Activated naive CD4-positive, alpha-beta T cell treated with anti-CD3 and anti-CD28 coated beads, Interleukin-2, amount 50 U/mL, for 24 hours (primary cell): ENCODE data around the gene DENND1A.

Experiments
- H3K27ac Mint-ChIP-seq: one replicate; pipeline ENCODE4 v1.8.0; 2021; ENCODE audit warnings: mild to moderate bottlenecking, mixed read lengths
- H3K27me3 Mint-ChIP-seq: one replicate; pipeline ENCODE4 v1.8.0; 2021; ENCODE audit warnings: mixed read lengths
- H3K36me3 Mint-ChIP-seq: one replicate; pipeline ENCODE4 v1.8.0; 2021; ENCODE audit warnings: mixed read lengths
- H3K4me1 Mint-ChIP-seq: one replicate; pipeline ENCODE4 v1.8.0; 2021; ENCODE audit warnings: mixed read lengths
- H3K4me3 Mint-ChIP-seq: one replicate; pipeline ENCODE4 v1.8.0; 2021; ENCODE audit warnings: mild to moderate bottlenecking, mixed read lengths
- H3K9me3 Mint-ChIP-seq: one replicate; pipeline ENCODE4 v1.8.0; 2021; ENCODE audit warnings: mixed read lengths

The DENND1A gene

GRCh38 chr9:123678878-123679329 lies 251.0 kb downstream of the DENND1A start:
- no peak overlapping the region for H3K4me3 Mint-ChIP-seq
- peaks cover 4% of the 10 kb centered on the region for H3K9me3 Mint-ChIP-seq
- no peak overlapping the region for H3K27ac Mint-ChIP-seq
- peaks cover 20% of the 10 kb centered on the region for H3K4me1 Mint-ChIP-seq
- peaks cover 21% of the 10 kb centered on the region for H3K36me3 Mint-ChIP-seq
- no peaks in the 10 kb centered on the region for H3K27me3 Mint-ChIP-seq

GRCh38 chr9:123678038-123678877 lies 251.7 kb downstream of the DENND1A start:
- Mint-ChIP-seq H3K9me3 (peaks cover 6% of the 10 kb centered on the region), H3K36me3 (peaks cover 26% of the 10 kb centered on the region), H3K4me3 (no peak overlapping the region), H3K27ac (no peak overlapping the region), H3K27me3 (no peaks in the 10 kb centered on the region), H3K4me1 (peaks cover 16% of the 10 kb centered on the region)

- H3K4me1 Mint-ChIP-seq: peaks cover 16% of the 10 kb centered on the region
- H3K9me3 Mint-ChIP-seq: peaks cover 12% of the 10 kb centered on the region
- no peak overlapping the region for H3K4me3 Mint-ChIP-seq
- peaks cover 32% of the 10 kb centered on the region for H3K36me3 Mint-ChIP-seq
- no peaks in the 10 kb centered on the region for H3K27me3 Mint-ChIP-seq
- no peak overlapping the region for H3K27ac Mint-ChIP-seq
Measured at GRCh38 chr9:123676869-123677268, 253.1 kb downstream of the DENND1A start.

GRCh38 chr9:123669346-123669745 lies 260.6 kb downstream of the DENND1A start:
- Mint-ChIP-seq H3K27ac (no peak overlapping the region), H3K4me1 (no peaks in the 10 kb centered on the region), H3K4me3 (no peak overlapping the region), H3K9me3 (peaks cover 8% of the 10 kb centered on the region), H3K36me3 (peaks cover 67% of the 10 kb centered on the region), H3K27me3 (no peaks in the 10 kb centered on the region)

GRCh38 chr9:123663529-123663928 lies 266.4 kb downstream of the DENND1A start:
- H3K9me3 Mint-ChIP-seq: peaks cover 16% of the 10 kb centered on the region
- no peak overlapping the region for H3K4me3 Mint-ChIP-seq
- peaks cover 58% of the 10 kb centered on the region for H3K36me3 Mint-ChIP-seq
- no peaks in the 10 kb centered on the region for H3K27me3 Mint-ChIP-seq
- no peak overlapping the region for H3K27ac Mint-ChIP-seq
- no peaks in the 10 kb centered on the region for H3K4me1 Mint-ChIP-seq

- H3K27me3 Mint-ChIP-seq: no peaks in the 10 kb centered on the region
- no peak overlapping the region for H3K4me3 Mint-ChIP-seq
- H3K27ac Mint-ChIP-seq: no peak overlapping the region
- H3K36me3 Mint-ChIP-seq: peaks cover 49% of the 10 kb centered on the region
- peaks cover 16% of the 10 kb centered on the region for H3K9me3 Mint-ChIP-seq
- H3K4me1 Mint-ChIP-seq: no peaks in the 10 kb centered on the region
Measured at GRCh38 chr9:123662057-123662776, 267.7 kb downstream of the DENND1A start.

GRCh38 chr9:123660691-123661466 lies 269.0 kb downstream of the DENND1A start:
- peaks cover 43% of the 10 kb centered on the region for H3K36me3 Mint-ChIP-seq
- H3K9me3 Mint-ChIP-seq: peaks cover 16% of the 10 kb centered on the region
- no peak overlapping the region for H3K27ac Mint-ChIP-seq
- H3K4me3 Mint-ChIP-seq: no peak overlapping the region
- no peaks in the 10 kb centered on the region for H3K4me1 Mint-ChIP-seq
- H3K27me3 Mint-ChIP-seq: no peaks in the 10 kb centered on the region

GRCh38 chr9:123659358-123659757 lies 270.6 kb downstream of the DENND1A start:
- no peak overlapping the region for H3K4me3 Mint-ChIP-seq

GRCh38 chr9:123658792-123659191 lies 271.1 kb downstream of the DENND1A start:
- H3K27ac Mint-ChIP-seq: no peak overlapping the region
- no peak overlapping the region for H3K4me3 Mint-ChIP-seq

More at GRCh38 chr9:123659358-123659757, 270.6 kb downstream of the DENND1A start:
- Mint-ChIP-seq H3K4me1 (no peaks in the 10 kb centered on the region), H3K27ac (no peak overlapping the region), H3K27me3 (no peaks in the 10 kb centered on the region), H3K9me3 (peaks cover 16% of the 10 kb centered on the region), H3K36me3 (peaks cover 39% of the 10 kb centered on the region)

GRCh38 chr9:123657941-123658340 lies 272.0 kb downstream of the DENND1A start:
- no peak overlapping the region for H3K4me3 Mint-ChIP-seq
- H3K36me3 Mint-ChIP-seq: peaks cover 40% of the 10 kb centered on the region
- H3K27me3 Mint-ChIP-seq: no peaks in the 10 kb centered on the region
- H3K9me3 Mint-ChIP-seq: peaks cover 11% of the 10 kb centered on the region
- H3K4me1 Mint-ChIP-seq: no peaks in the 10 kb centered on the region
- no peak overlapping the region for H3K27ac Mint-ChIP-seq

More at GRCh38 chr9:123658792-123659191, 271.1 kb downstream of the DENND1A start:
- no peaks in the 10 kb centered on the region for H3K4me1 Mint-ChIP-seq
- peaks cover 42% of the 10 kb centered on the region for H3K36me3 Mint-ChIP-seq
- H3K27me3 Mint-ChIP-seq: no peaks in the 10 kb centered on the region
- peaks cover 12% of the 10 kb centered on the region for H3K9me3 Mint-ChIP-seq

- Mint-ChIP-seq H3K36me3 (peaks cover 36% of the 10 kb centered on the region), H3K4me3 (no peak overlapping the region), H3K4me1 (no peaks in the 10 kb centered on the region), H3K27me3 (no peaks in the 10 kb centered on the region), H3K27ac (no peak overlapping the region), H3K9me3 (peaks cover 7% of the 10 kb centered on the region)
Measured at GRCh38 chr9:123657099-123657498, 272.8 kb downstream of the DENND1A start.

GRCh38 chr9:123656565-123656964 lies 273.4 kb downstream of the DENND1A start:
- H3K27ac Mint-ChIP-seq: no peak overlapping the region
- peaks cover 2% of the 10 kb centered on the region for H3K9me3 Mint-ChIP-seq
- no peaks in the 10 kb centered on the region for H3K4me1 Mint-ChIP-seq
- H3K4me3 Mint-ChIP-seq: no peak overlapping the region
- peaks cover 34% of the 10 kb centered on the region for H3K36me3 Mint-ChIP-seq
- no peaks in the 10 kb centered on the region for H3K27me3 Mint-ChIP-seq

GRCh38 chr9:123655681-123656423 lies 274.1 kb downstream of the DENND1A start:
- no peaks in the 10 kb centered on the region for H3K4me1 Mint-ChIP-seq
- no peaks in the 10 kb centered on the region for H3K27me3 Mint-ChIP-seq
- no peak overlapping the region for H3K27ac Mint-ChIP-seq
- H3K36me3 Mint-ChIP-seq: peaks cover 33% of the 10 kb centered on the region
- H3K4me3 Mint-ChIP-seq: no peak overlapping the region
- H3K9me3 Mint-ChIP-seq: no peaks in the 10 kb centered on the region

- no peaks in the 10 kb centered on the region for H3K9me3 Mint-ChIP-seq
- no peak overlapping the region for H3K4me3 Mint-ChIP-seq
- H3K27ac Mint-ChIP-seq: no peak overlapping the region
- peaks cover 30% of the 10 kb centered on the region for H3K36me3 Mint-ChIP-seq
- H3K27me3 Mint-ChIP-seq: no peaks in the 10 kb centered on the region
- no peaks in the 10 kb centered on the region for H3K4me1 Mint-ChIP-seq
Measured at GRCh38 chr9:123654994-123655637, 274.8 kb downstream of the DENND1A start.
